HepG2 (cell line): ENCODE data around the gene STX7. TPM values are rescaled to one million over a fixed set of nuclear protein-coding genes. Genes with fewer than 3 reads are reported as not detected.

Source experiments
- ATF6 ChIP-seq: sonication (generic); formaldehyde crosslinking; conservative IDR thresholded peaks from 2 replicates; pipeline ENCODE4 v1.4.0; 2020; ENCODE audit warnings: missing genetic modification reagents
- GPBP1L1 ChIP-seq: sonication (generic); formaldehyde crosslinking; IDR thresholded peaks from 2 replicates; pipeline ENCODE4 v1.5.0; 2020; ENCODE audit warnings: mild to moderate bottlenecking, missing genetic modification reagents
- IKZF5 ChIP-seq: IDR thresholded peaks from 2 replicates; pipeline ENCODE4 v1.6.1; 2018; ENCODE audit warnings: missing genetic modification reagents, mild to moderate bottlenecking, missing compliant biosample characterization
- NR2F6 ChIP-seq, 2 experiments: IDR thresholded peaks; 2 replicates each; pipeline ENCODE4 v1.6.1; 2016; ENCODE audit warnings: antibody characterized with exemption in 1 of 2, mild to moderate bottlenecking in 1 of 2
- SYNCRIP ChIP-seq: fragments of 200-400 bp; formaldehyde crosslinking; IDR thresholded peaks from 2 replicates; pipeline ENCODE4 v1.6.1; 2018; ENCODE audit warnings: mild to moderate bottlenecking, low read depth, low read length; ENCODE audit not compliant: insufficient read depth
- THYN1 ChIP-seq: sonication (generic); formaldehyde crosslinking; IDR thresholded peaks from 2 replicates; pipeline ENCODE4 v1.8.1; 2023; ENCODE audit warnings: low read depth, mild to moderate bottlenecking, moderate library complexity, missing genetic modification reagents, borderline replicate concordance
- TSC22D2 ChIP-seq: sonication (generic); formaldehyde crosslinking; IDR thresholded peaks from 2 replicates; pipeline ENCODE4 v1.5.1; 2020; ENCODE audit warnings: missing genetic modification reagents, mild to moderate bottlenecking, borderline replicate concordance
- ZNF30 ChIP-seq: sonication (generic); formaldehyde crosslinking; IDR thresholded peaks from 2 replicates; pipeline ENCODE4 v1.5.0; 2020; ENCODE audit warnings: mild to moderate bottlenecking, missing genetic modification reagents
- ZNF407 ChIP-seq: sonication (generic); formaldehyde crosslinking; IDR thresholded peaks from one replicate; pipeline ENCODE4 v1.5.1; 2020; ENCODE audit warnings: mild to moderate bottlenecking, missing genetic modification reagents; ENCODE audit errors: not compliant biosample characterization
- ZNF609 ChIP-seq: sonication (generic); formaldehyde crosslinking; IDR thresholded peaks from 2 replicates; pipeline ENCODE4 v1.4.0; 2020; ENCODE audit warnings: mild to moderate bottlenecking, missing genetic modification reagents, borderline replicate concordance
- ZNF775 ChIP-seq: sonication (generic); formaldehyde crosslinking; IDR thresholded peaks from 2 replicates; pipeline ENCODE4 v1.4.0; 2020; ENCODE audit warnings: missing genetic modification reagents, mild to moderate bottlenecking, moderate library complexity, borderline replicate concordance
- polyA plus RNA-seq, 8 experiments: library from polyadenylated mRNA; depleted of rRNA in 3 of 8; stranded (reverse) in 7 of 8; unstranded in 1 of 8; fragments of >200 nt; fragmentation: Illumina TruSeq in 4 of 8; extraction: Trizol in 4 of 8; gene quantifications; 2 replicates each; pipeline versions ENCODE4 v1.2.1 to v1.2.3, GENCODE V29; 2011 to 2016; ENCODE audit warnings: low read depth in 4 of 8, missing spikeins in 1 of 8, mixed read lengths in 1 of 8; ENCODE audit not compliant: insufficient read depth in 1 of 8
- total RNA-seq, 5 experiments: library from RNA; depleted of rRNA; stranded (reverse); fragments of >200 nt; fragmentation: Illumina TruSeq; extraction: Trizol; gene quantifications; 2 replicates each; pipeline ENCODE4 v1.2.3, GENCODE V29; 2016; ENCODE audit warnings: low read depth in 1 of 5

STX7 gene
- total and polyA plus RNA-seq, 2 of the 13 experiments (the other 11 are each of a cell fraction or from before 2014, with no cell fraction given), result 28.0 to 34.7 TPM

GRCh38 chr6:132526461-132526860 is 13.5 kb upstream of the STX7 start (continued):
- no peak for TF ChIP-seq ZNF407
- TF ChIP-seq NR2F6 (IDR thresholded peaks at IDR 0.05), result no peak
- no peak for TF ChIP-seq NR2F6 (CRISPR knock-in tag; IDR thresholded peaks at IDR 0.05)
- TF ChIP-seq ATF6 (CRISPR knock-in tag), result no peak
- no peak for TF ChIP-seq THYN1 (CRISPR knock-in tag)
- no peak for TF ChIP-seq SYNCRIP
- no peak for TF ChIP-seq ZNF609
- TF ChIP-seq ZNF30 (CRISPR knock-in tag), result no peak
- TF ChIP-seq TSC22D2 (CRISPR knock-in tag), result no peak
- no peak for TF ChIP-seq IKZF5 (CRISPR knock-in tag)
- TF ChIP-seq GPBP1L1 (CRISPR knock-in tag), result no peak
- no peak for TF ChIP-seq ZNF775 (CRISPR knock-in tag)
